ENCODE measurements around the gene RNF144A.

GRCh38 chr2:7089898-7090510 is 172.8 kb downstream of the RNF144A start:
- TF ChIP-seq CTCF (IDR thresholded peaks at IDR 0.05) (no peak), POLR2A (IDR thresholded peaks at IDR 0.05) (no peak), POLR2AphosphoS5 (IDR thresholded peaks at IDR 0.05) (no peak), EP300 (IDR thresholded peaks at IDR 0.05) (no peak)

Measured in stomach (tissue), 4 donors.